ENCODE data around the gene SUPT16H.

SUPT16H gene

GRCh38 chr14:21352587-21352986, 31.2 kb downstream of the SUPT16H start:
- H3K4me3 ChIP-seq (ENCODE audit: low read depth, low read length): no peak overlapping the region
- H3K9me3 ChIP-seq (ENCODE audit: control insufficient read depth, insufficient read depth, low read length): no peaks in the 10 kb centered on the region
- no peaks in the 10 kb centered on the region for H3K4me1 ChIP-seq (ENCODE audit: control insufficient read depth, insufficient read depth, low read length)
- H3K27me3 ChIP-seq (ENCODE audit: control insufficient read depth, insufficient read depth, low read length): no peaks in the 10 kb centered on the region
- peaks cover 34% of the 10 kb centered on the region for H3K36me3 ChIP-seq (ENCODE audit: control insufficient read depth, insufficient read depth, low read length)
- no peak overlapping the region for H3K9ac ChIP-seq (ENCODE audit: low read depth, low read length)

DNA sequence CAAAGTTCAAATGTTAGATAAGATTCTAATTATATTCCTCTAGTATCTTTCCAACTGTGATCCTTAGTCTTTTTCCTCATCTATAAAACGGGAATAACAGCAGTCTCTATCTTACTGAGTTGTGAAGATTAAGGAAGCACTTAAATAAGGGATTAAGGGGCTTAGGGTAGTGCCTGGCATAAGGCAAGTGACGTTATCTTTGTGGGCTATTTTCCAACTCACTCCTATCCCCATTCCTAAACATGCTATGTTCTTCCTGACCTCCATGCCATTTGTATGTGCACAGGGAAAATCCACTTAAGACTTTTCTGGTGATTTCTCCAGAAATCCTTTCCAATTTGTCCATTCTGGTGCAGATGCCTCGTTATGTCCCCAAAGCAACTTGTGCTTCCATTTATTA, 33.3 kb downstream of the SUPT16H start:
- Histone ChIP-seq H3K4me3 (ENCODE audit: low read depth, low read length) (no peak overlapping the region), H3K4me1 (ENCODE audit: control insufficient read depth, insufficient read depth, low read length) (no peaks in the 10 kb centered on the region), H3K9ac (ENCODE audit: low read depth, low read length) (no peak overlapping the region), H3K9me3 (ENCODE audit: control insufficient read depth, insufficient read depth, low read length) (no peaks in the 10 kb centered on the region), H3K27me3 (ENCODE audit: control insufficient read depth, insufficient read depth, low read length) (no peaks in the 10 kb centered on the region), H3K36me3 (ENCODE audit: control insufficient read depth, insufficient read depth, low read length) (peaks cover 17% of the 10 kb centered on the region)

DNA sequence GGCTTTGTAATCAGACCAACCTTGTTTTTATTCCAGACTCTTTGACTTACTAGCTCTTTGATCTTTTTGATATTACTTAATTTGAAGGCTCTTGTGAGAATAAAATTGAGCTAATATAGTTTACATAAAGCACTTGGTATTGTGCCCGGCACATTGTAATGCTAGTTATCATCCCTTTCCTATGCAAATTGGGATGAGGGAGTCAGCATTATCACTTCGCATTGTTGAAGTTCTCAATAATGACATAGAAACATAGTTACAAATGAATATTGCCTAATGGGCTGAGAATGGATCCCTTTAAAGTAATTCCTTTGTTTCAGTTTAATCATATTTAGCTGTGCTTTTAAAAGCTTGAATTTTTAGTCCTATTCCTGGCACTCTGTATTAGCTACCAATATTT, 36.6 kb downstream of the SUPT16H start:
- H3K9ac ChIP-seq (ENCODE audit: low read depth, low read length): no peak overlapping the region
- H3K9me3 ChIP-seq (ENCODE audit: control insufficient read depth, insufficient read depth, low read length): no peaks in the 10 kb centered on the region
- H3K27me3 ChIP-seq (ENCODE audit: control insufficient read depth, insufficient read depth, low read length): no peaks in the 10 kb centered on the region
- no peak overlapping the region for H3K4me3 ChIP-seq (ENCODE audit: low read depth, low read length)
- peaks cover 4% of the 10 kb centered on the region for H3K36me3 ChIP-seq (ENCODE audit: control insufficient read depth, insufficient read depth, low read length)
- no peaks in the 10 kb centered on the region for H3K4me1 ChIP-seq (ENCODE audit: control insufficient read depth, insufficient read depth, low read length)

DNA sequence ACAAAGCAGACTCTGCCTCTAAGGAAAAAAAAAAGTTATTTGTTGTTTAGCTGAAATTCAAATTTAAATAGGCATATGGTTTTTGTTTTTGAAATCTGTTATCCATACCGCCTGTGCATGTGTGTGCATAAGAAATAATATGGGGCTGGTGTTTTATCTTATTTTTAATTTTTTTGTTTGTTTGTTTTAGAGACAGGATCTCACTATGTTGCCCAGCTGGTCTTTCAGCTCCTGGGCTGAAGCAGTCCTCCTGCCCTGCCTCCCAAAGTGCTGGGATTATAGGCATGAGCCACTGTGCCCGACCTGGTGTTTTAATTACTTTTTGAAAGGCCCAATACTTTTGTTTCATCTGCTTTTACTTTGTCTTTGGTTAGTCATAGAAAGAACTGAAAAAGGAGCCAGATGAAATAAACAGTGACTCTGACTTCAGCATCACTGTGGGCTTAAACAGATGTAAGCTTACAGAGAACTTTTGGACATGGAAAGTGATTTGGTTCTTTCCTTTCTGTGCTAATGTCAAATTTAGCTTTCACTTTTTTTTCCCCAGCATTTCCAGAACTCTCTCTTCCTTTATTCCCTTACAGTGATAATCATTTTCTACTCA, 37.2 kb downstream of the SUPT16H start:
- Histone ChIP-seq H3K9me3 (ENCODE audit: control insufficient read depth, insufficient read depth, low read length) (no peaks in the 10 kb centered on the region), H3K9ac (ENCODE audit: low read depth, low read length) (no peak overlapping the region), H3K4me3 (ENCODE audit: low read depth, low read length) (no peak overlapping the region), H3K4me1 (ENCODE audit: control insufficient read depth, insufficient read depth, low read length) (no peaks in the 10 kb centered on the region), H3K36me3 (ENCODE audit: control insufficient read depth, insufficient read depth, low read length) (no peaks in the 10 kb centered on the region), H3K27me3 (ENCODE audit: control insufficient read depth, insufficient read depth, low read length) (no peaks in the 10 kb centered on the region)

DNA sequence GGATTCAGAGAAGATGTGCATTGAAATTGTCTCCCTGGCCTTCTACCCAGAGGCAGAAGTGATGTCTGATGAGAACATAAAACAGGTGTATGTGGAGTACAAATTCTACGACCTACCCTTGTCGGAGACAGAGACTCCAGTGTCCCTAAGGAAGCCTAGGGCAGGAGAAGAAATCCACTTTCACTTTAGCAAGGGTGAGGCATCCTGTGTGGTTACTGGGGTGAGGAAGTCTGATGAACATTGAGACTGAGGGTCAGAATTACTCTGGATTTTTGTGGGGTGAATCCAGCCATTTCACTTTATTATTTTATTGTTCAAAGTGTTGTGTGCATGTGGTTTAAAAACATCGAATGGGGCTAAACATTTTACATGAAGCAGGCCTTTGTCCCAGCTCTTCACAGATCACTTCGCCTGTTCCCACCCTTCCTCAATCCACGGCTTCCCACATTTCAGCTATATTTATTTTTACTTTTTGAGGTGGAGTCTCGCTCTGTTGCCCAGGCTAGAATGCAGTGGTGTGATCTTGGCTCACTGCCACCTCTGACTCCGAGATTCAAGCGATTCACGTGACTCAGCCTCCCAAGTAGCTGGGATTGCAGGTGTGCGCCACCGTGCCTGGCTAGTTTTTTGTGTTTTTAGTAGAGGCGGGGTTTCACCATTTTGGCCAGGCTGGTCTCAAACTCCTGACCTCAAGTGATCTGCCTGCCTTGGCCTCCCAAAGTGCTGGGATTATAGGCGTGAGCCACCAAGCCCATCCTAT, 40.6 kb downstream of the SUPT16H start:
- H3K9me3 ChIP-seq (ENCODE audit: control insufficient read depth, insufficient read depth, low read length): no peaks in the 10 kb centered on the region
- no peak overlapping the region for H3K4me3 ChIP-seq (ENCODE audit: low read depth, low read length)
- no peaks in the 10 kb centered on the region for H3K27me3 ChIP-seq (ENCODE audit: control insufficient read depth, insufficient read depth, low read length)
- H3K36me3 ChIP-seq (ENCODE audit: control insufficient read depth, insufficient read depth, low read length): no peaks in the 10 kb centered on the region
- H3K9ac ChIP-seq (ENCODE audit: low read depth, low read length): no peak overlapping the region
- H3K4me1 ChIP-seq (ENCODE audit: control insufficient read depth, insufficient read depth, low read length): no peaks in the 10 kb centered on the region

GRCh38 chr14:21334202-21334906, 49.5 kb downstream of the SUPT16H start:
- Histone ChIP-seq H3K4me3 (ENCODE audit: low read depth, low read length) (no peak overlapping the region), H3K9me3 (ENCODE audit: control insufficient read depth, insufficient read depth, low read length) (no peaks in the 10 kb centered on the region), H3K36me3 (ENCODE audit: control insufficient read depth, insufficient read depth, low read length) (no peaks in the 10 kb centered on the region), H3K27me3 (ENCODE audit: control insufficient read depth, insufficient read depth, low read length) (no peaks in the 10 kb centered on the region), H3K9ac (ENCODE audit: low read depth, low read length) (no peak overlapping the region), H3K4me1 (ENCODE audit: control insufficient read depth, insufficient read depth, low read length) (no peaks in the 10 kb centered on the region)

GRCh38 chr14:21332950-21333349, 50.9 kb downstream of the SUPT16H start:
- H3K9ac ChIP-seq (ENCODE audit: low read depth, low read length): no peak overlapping the region
- H3K4me1 ChIP-seq (ENCODE audit: control insufficient read depth, insufficient read depth, low read length): no peaks in the 10 kb centered on the region
- H3K9me3 ChIP-seq (ENCODE audit: control insufficient read depth, insufficient read depth, low read length): no peaks in the 10 kb centered on the region
- H3K27me3 ChIP-seq (ENCODE audit: control insufficient read depth, insufficient read depth, low read length): no peaks in the 10 kb centered on the region
- no peak overlapping the region for H3K4me3 ChIP-seq (ENCODE audit: low read depth, low read length)
- no peaks in the 10 kb centered on the region for H3K36me3 ChIP-seq (ENCODE audit: control insufficient read depth, insufficient read depth, low read length)

- no peaks in the 10 kb centered on the region for H3K27me3 ChIP-seq (ENCODE audit: control insufficient read depth, insufficient read depth, low read length)
- H3K4me1 ChIP-seq (ENCODE audit: control insufficient read depth, insufficient read depth, low read length): no peaks in the 10 kb centered on the region
- H3K9ac ChIP-seq (ENCODE audit: low read depth, low read length): no peak overlapping the region
- H3K9me3 ChIP-seq (ENCODE audit: control insufficient read depth, insufficient read depth, low read length): no peaks in the 10 kb centered on the region
- H3K4me3 ChIP-seq (ENCODE audit: low read depth, low read length): no peak overlapping the region
- H3K36me3 ChIP-seq (ENCODE audit: control insufficient read depth, insufficient read depth, low read length): no peaks in the 10 kb centered on the region
These were observed 56.8 kb downstream of the SUPT16H start for GRCh38 chr14:21326972-21327371.

- no peak overlapping the region for H3K4me3 ChIP-seq (ENCODE audit: low read depth, low read length)
- H3K36me3 ChIP-seq (ENCODE audit: control insufficient read depth, insufficient read depth, low read length): no peaks in the 10 kb centered on the region
- no peaks in the 10 kb centered on the region for H3K27me3 ChIP-seq (ENCODE audit: control insufficient read depth, insufficient read depth, low read length)
- no peak overlapping the region for H3K9ac ChIP-seq (ENCODE audit: low read depth, low read length)
- peaks cover 4% of the 10 kb centered on the region for H3K4me1 ChIP-seq (ENCODE audit: control insufficient read depth, insufficient read depth, low read length)
- no peaks in the 10 kb centered on the region for H3K9me3 ChIP-seq (ENCODE audit: control insufficient read depth, insufficient read depth, low read length)
These were observed 61.1 kb downstream of the SUPT16H start for GRCh38 chr14:21322716-21323115.

DNA sequence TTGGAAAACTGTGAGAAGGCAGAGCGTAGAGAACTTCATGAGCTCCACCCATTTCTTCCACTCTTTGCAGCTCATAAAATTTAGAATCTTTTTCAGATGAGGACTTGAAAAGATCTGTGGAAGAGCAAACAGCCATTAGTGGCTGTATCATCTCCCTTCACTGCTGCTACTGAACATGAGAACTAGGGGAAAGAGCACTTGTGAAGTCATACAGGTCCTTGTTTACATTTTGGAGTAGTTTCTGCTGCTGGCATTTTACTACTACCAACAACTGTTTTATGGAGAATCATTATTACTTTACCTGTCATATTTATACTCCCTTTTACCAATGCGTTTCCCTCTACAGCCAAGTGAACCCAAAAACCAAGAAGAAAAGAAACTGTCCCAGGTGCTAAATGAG, 62.9 kb downstream of the SUPT16H start:
- no peaks in the 10 kb centered on the region for H3K27me3 ChIP-seq (ENCODE audit: control insufficient read depth, insufficient read depth, low read length)
- H3K36me3 ChIP-seq (ENCODE audit: control insufficient read depth, insufficient read depth, low read length): no peaks in the 10 kb centered on the region
- H3K9ac ChIP-seq (ENCODE audit: low read depth, low read length): no peak overlapping the region
- H3K9me3 ChIP-seq (ENCODE audit: control insufficient read depth, insufficient read depth, low read length): no peaks in the 10 kb centered on the region
- H3K4me3 ChIP-seq (ENCODE audit: low read depth, low read length): no peak overlapping the region
- peaks cover 4% of the 10 kb centered on the region for H3K4me1 ChIP-seq (ENCODE audit: control insufficient read depth, insufficient read depth, low read length)

DNA sequence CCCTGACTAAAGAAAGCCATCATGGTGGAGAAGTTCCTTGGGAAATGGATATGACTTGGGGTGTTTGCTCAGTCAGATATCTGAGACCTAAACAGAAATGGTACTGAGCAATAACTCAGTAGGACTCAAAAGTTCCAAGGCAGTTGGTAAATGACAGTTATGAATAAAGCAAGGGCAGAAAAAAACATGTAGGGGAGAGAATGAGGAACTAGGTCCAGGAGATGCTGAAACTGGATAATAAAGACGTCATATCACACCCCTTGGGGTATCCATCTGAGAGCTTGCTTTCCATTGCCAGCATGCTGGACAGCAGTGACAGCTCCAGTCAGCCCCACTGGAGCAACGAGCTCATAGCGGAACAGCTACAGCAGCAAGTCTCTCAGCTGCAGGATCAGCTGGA, 66.4 kb downstream of the SUPT16H start:
- Histone ChIP-seq H3K27me3 (ENCODE audit: control insufficient read depth, insufficient read depth, low read length) (no peaks in the 10 kb centered on the region), H3K4me3 (ENCODE audit: low read depth, low read length) (no peak overlapping the region), H3K4me1 (ENCODE audit: control insufficient read depth, insufficient read depth, low read length) (peaks cover 4% of the 10 kb centered on the region), H3K36me3 (ENCODE audit: control insufficient read depth, insufficient read depth, low read length) (no peaks in the 10 kb centered on the region), H3K9me3 (ENCODE audit: control insufficient read depth, insufficient read depth, low read length) (no peaks in the 10 kb centered on the region), H3K9ac (ENCODE audit: low read depth, low read length) (no peak overlapping the region)

GRCh38 chr14:21313512-21313911, 70.3 kb downstream of the SUPT16H start:
- no peaks in the 10 kb centered on the region for H3K36me3 ChIP-seq (ENCODE audit: control insufficient read depth, insufficient read depth, low read length)
- H3K9ac ChIP-seq (ENCODE audit: low read depth, low read length): no peak overlapping the region
- H3K9me3 ChIP-seq (ENCODE audit: control insufficient read depth, insufficient read depth, low read length): no peaks in the 10 kb centered on the region
- no peaks in the 10 kb centered on the region for H3K27me3 ChIP-seq (ENCODE audit: control insufficient read depth, insufficient read depth, low read length)
- H3K4me3 ChIP-seq (ENCODE audit: low read depth, low read length): no peak overlapping the region
- H3K4me1 ChIP-seq (ENCODE audit: control insufficient read depth, insufficient read depth, low read length): peaks cover 6% of the 10 kb centered on the region

Data from iPS-15b (cell line).